B cell (primary cell): Measurements from ENCODE around the gene DISP2. TPM values are rescaled to one million over a fixed set of nuclear protein-coding genes. Genes with fewer than 3 reads are reported as not detected.

Experiments
- ATAC-seq: fragments of 200-7000 bp; cut with Tn5 transposase; one replicate; pipeline ENCODE4 v1.10.0; 2021; ENCODE audit warnings: low read depth, mild to moderate bottlenecking, moderate number of reproducible peaks, moderate library complexity
- CTCF ChIA-PET: fragments of 350-600 bp; sonication (Branson Sonifier 250); formaldehyde crosslinking; loops from one replicate; lab custom pipeline; 2021; ENCODE audit warnings: antibody characterized with exemption, inconsistent platforms; lab: Charles Lee
- POLR2A ChIA-PET: fragments of 350-600 bp; sonication (Branson Sonifier 250); formaldehyde crosslinking; loops from one replicate; lab custom pipeline; 2021; ENCODE audit warnings: antibody characterized with exemption; lab: Charles Lee
- DNase-seq: peaks from one replicate; pipeline ENCODE4 v3.0.0; 2013
- H2AFZ ChIP-seq: 2 replicates; pipeline ENCODE4 v1.6.1; 2012; ENCODE audit warnings: mild to moderate bottlenecking, low read depth, low read length; ENCODE audit not compliant: insufficient read depth, poor library complexity, severe bottlenecking
- H3K27ac ChIP-seq, 2 donors: 1 replicate in 1 of 2; 2 replicates in 1 of 2; pipeline ENCODE4 v1.5.1; 2012 to 2013; ENCODE audit warnings: low read length in 2 of 2, mild to moderate bottlenecking in 2 of 2, moderate library complexity in 1 of 2
- H3K27me3 ChIP-seq, 4 experiments: fragments of 200-600 bp in 1 of 4; sonication (generic) in 1 of 4; replicated peaks in 1 of 4; 1 replicate in 2 of 4; 2 replicates in 2 of 4; pipeline versions ENCODE4 v1.6.1 to v1.7.0; 2013 to 2016; ENCODE audit warnings: low read length in 3 of 4, mild to moderate bottlenecking in 2 of 4, mixed read lengths in 1 of 4, moderate library complexity in 1 of 4; ENCODE audit not compliant: insufficient read depth in 4 of 4, control insufficient read depth in 3 of 4; ENCODE audit errors: control extremely low read depth in 1 of 4
- H3K36me3 ChIP-seq, 2 experiments: replicated peaks in 1 of 2; 1 replicate in 1 of 2; 2 replicates in 1 of 2; pipeline versions ENCODE4 v1.6.1 to v1.7.1; 2013; ENCODE audit warnings: low read length in 1 of 2; ENCODE audit not compliant: insufficient read depth in 2 of 2, control insufficient read depth in 1 of 2; ENCODE audit errors: control extremely low read depth in 1 of 2, extremely low read depth in 1 of 2
- H3K4me1 ChIP-seq, 2 donors: fragments of 200-600 bp in 1 of 2; sonication (generic) in 1 of 2; 1 replicate in 1 of 2; 2 replicates in 1 of 2; pipeline versions ENCODE4 v1.5.1 to v1.6.1; 2013 to 2017; ENCODE audit warnings: low read length in 2 of 2; ENCODE audit not compliant: control insufficient read depth in 2 of 2, insufficient read depth in 2 of 2
- H3K4me2 ChIP-seq: replicated peaks from 2 replicates; pipeline ENCODE3; 2012; ENCODE audit warnings: mild to moderate bottlenecking, low read depth, low read length; ENCODE audit not compliant: poor library complexity, severe bottlenecking
- H3K4me3 ChIP-seq, 5 experiments: fragments of 200-600 bp in 1 of 5; sonication (generic) in 1 of 5; 1 replicate in 3 of 5; 2 replicates in 2 of 5; pipeline versions ENCODE4 v1.5.1 to v1.7.0; 2011 to 2016; ENCODE audit warnings: low read length in 4 of 5, mild to moderate bottlenecking in 4 of 5, low read depth in 2 of 5, control low read depth in 1 of 5, moderate library complexity in 1 of 5; ENCODE audit not compliant: insufficient read depth in 1 of 5; ENCODE audit errors: control extremely low read depth in 1 of 5, extremely low read depth in 1 of 5
- H3K79me2 ChIP-seq: fragments of 200-600 bp; sonication (generic); one replicate; pipeline ENCODE4 v1.6.0; 2016; ENCODE audit warnings: low read length; ENCODE audit not compliant: control insufficient read depth, insufficient read depth
- H3K9ac ChIP-seq: fragments of 200-600 bp; sonication (generic); 2 replicates; pipeline ENCODE4 v1.6.1; 2017; ENCODE audit warnings: mild to moderate bottlenecking, low read length, moderate library complexity
- H3K9me3 ChIP-seq, 3 donors: one replicate each; pipeline versions ENCODE4 v1.6.1 to v1.7.1; 2013; ENCODE audit warnings: low read length in 2 of 3; ENCODE audit not compliant: control insufficient read depth in 2 of 3, insufficient read depth in 1 of 3; ENCODE audit errors: control extremely low read depth in 1 of 3
- H4K20me1 ChIP-seq: 2 replicates; pipeline ENCODE4 v1.6.0; 2012; ENCODE audit warnings: mild to moderate bottlenecking, low read length; ENCODE audit not compliant: insufficient read depth, control insufficient read depth, poor library complexity, severe bottlenecking
- H3K27ac Mint-ChIP-seq: one replicate; pipeline ENCODE4 v1.8.0; 2021; ENCODE audit warnings: mixed read lengths
- H3K27me3 Mint-ChIP-seq: one replicate; pipeline ENCODE4 v1.8.0; 2021; ENCODE audit warnings: mixed read lengths
- H3K4me1 Mint-ChIP-seq: one replicate; pipeline ENCODE4 v1.8.0; 2021; ENCODE audit warnings: mixed read lengths
- H3K4me3 Mint-ChIP-seq: one replicate; pipeline ENCODE4 v1.8.0; 2021; ENCODE audit warnings: mixed read lengths
- H3K9me3 Mint-ChIP-seq: one replicate; pipeline ENCODE4 v1.8.0; 2022; ENCODE audit warnings: mixed read lengths; ENCODE audit not compliant: insufficient read depth
- EZH2 ChIP-seq: IDR thresholded peaks from 2 replicates; pipeline ENCODE4 v1.6.1; 2012; ENCODE audit warnings: borderline replicate concordance, low read depth, mild to moderate bottlenecking, moderate library complexity, low read length; ENCODE audit not compliant: insufficient read depth, poor library complexity, severe bottlenecking
- WGBS: methylation state at CpG from one replicate; pipeline ENCODE4 v1.1.5; 2013; ENCODE audit warnings: missing lambda C conversion rate; ENCODE audit not compliant: insufficient coverage; 5-methylcytosine and 5-hydroxymethylcytosine counted together
- intact Hi-C: fragments of 100-400 bp; cut with micrococcal nuclease; formaldehyde crosslinking; loops from one replicate; pipeline ENCODE4 v1.10.0; 2022
- polyA plus RNA-seq: library from polyadenylated mRNA; depleted of rRNA; stranded (reverse); fragments of >200 nt; gene quantifications from 2 replicates; pipeline ENCODE4 v1.2.3, GENCODE V29; 2012
- total RNA-seq, 2 donors: library from RNA; stranded (reverse); fragments of 120-200 nt in 1 of 2; gene quantifications; 1 replicate in 1 of 2; 2 replicates in 1 of 2; pipeline versions ENCODE4 v1.2.3 to v1.2.4, GENCODE V29; 2013 to 2022
- TF ChIP-seq, protein P1 (sequence below): fragments of 200-600 bp; IDR thresholded peaks from one replicate; pipeline ENCODE4 v1.8.0; 2022; ENCODE audit warnings: antibody characterized with exemption, mild to moderate bottlenecking

The DISP2 gene
- total and polyA plus RNA-seq, 2 donors (not counting 1 experiment from before 2014, with no cell fraction given), result 0.13 to 0.71 TPM

DNA sequence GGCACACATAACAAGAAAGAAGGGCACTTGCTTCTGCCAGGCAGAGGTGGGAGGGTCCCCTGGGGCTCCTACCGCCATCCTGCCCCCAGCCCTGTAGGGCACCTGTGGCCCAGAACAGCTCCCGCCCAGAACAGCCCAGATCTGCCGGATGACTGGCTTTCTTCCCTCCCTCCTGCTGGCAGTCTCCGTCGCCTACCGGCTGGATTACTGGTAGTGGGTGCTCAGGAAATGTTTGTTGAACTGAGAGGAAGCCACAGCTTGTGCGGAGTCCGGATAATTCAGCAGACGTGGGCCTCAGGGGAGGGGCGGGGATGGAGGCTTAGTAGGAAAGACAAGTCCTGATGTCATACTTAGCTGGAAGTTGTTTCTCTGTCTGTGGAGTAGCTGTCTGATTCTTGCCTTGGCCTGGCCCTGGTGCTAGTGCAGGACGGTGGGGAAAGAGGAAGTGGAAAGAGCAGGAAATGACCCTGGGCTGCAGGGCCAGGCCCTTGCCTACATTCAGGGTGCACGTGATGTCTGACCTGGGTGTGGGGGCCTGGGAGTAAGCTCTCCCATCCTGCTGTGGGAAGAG lies 24.0 kb upstream of the DISP2 start:
- Histone ChIP-seq H3K27ac (no peak overlapping the region), H3K9ac (peak overlapping the region; percentile 1), H3K4me1 (peaks cover 21 to 31% of the 10 kb centered on the region in 2 donors), H3K36me3 (no peaks in the 10 kb centered on the region), H3K4me2 (peak overlapping the region; percentile 51), H4K20me1 (no peaks in the 10 kb centered on the region), H3K4me3 (no peak overlapping the region), H3K9me3 (no peaks in the 10 kb centered on the region), H3K79me2 (no peaks in the 10 kb centered on the region), H3K27me3 (peaks cover 0 to 12% (median 0%) of the 10 kb centered on the region in 4 experiments), H2AFZ (peak overlapping the region; percentile 56)
- intact Hi-C loops, result no loop called here
- WGBS, result 5% methylated on average over 10 of the region's 12 CpGs
- H3K27ac Mint-ChIP-seq, result no peak overlapping the region
- peaks cover 4% of the 10 kb centered on the region for H3K27me3 Mint-ChIP-seq
- DNase-seq, result peak; percentile 48
- POLR2A ChIA-PET, result interaction anchor here (1.2 to 1.7 kb wide), 2 partner anchors 26 to 54 kb away, joined by 3 to 6 read pairs; partner anchors contain the start of gene PLCB2
- H3K9me3 Mint-ChIP-seq, result no peaks in the 10 kb centered on the region
- H3K4me1 Mint-ChIP-seq, result peaks cover 28% of the 10 kb centered on the region
- TF ChIP-seq, protein P1, sequence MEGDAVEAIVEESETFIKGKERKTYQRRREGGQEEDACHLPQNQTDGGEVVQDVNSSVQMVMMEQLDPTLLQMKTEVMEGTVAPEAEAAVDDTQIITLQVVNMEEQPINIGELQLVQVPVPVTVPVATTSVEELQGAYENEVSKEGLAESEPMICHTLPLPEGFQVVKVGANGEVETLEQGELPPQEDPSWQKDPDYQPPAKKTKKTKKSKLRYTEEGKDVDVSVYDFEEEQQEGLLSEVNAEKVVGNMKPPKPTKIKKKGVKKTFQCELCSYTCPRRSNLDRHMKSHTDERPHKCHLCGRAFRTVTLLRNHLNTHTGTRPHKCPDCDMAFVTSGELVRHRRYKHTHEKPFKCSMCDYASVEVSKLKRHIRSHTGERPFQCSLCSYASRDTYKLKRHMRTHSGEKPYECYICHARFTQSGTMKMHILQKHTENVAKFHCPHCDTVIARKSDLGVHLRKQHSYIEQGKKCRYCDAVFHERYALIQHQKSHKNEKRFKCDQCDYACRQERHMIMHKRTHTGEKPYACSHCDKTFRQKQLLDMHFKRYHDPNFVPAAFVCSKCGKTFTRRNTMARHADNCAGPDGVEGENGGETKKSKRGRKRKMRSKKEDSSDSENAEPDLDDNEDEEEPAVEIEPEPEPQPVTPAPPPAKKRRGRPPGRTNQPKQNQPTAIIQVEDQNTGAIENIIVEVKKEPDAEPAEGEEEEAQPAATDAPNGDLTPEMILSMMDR, result no peak
- no peak for TF ChIP-seq EZH2
- peak; percentile 22 for ATAC-seq
- CTCF ChIA-PET, result interaction anchor here (1.1 to 12.2 kb wide), 6 partner anchors 7 to 58 kb away, joined by 3 to 382 read pairs (median 72); partner anchors contain the start of genes INAFM2 and PLCB2
- H3K4me3 Mint-ChIP-seq, result peak overlapping the region; percentile 6

DNA sequence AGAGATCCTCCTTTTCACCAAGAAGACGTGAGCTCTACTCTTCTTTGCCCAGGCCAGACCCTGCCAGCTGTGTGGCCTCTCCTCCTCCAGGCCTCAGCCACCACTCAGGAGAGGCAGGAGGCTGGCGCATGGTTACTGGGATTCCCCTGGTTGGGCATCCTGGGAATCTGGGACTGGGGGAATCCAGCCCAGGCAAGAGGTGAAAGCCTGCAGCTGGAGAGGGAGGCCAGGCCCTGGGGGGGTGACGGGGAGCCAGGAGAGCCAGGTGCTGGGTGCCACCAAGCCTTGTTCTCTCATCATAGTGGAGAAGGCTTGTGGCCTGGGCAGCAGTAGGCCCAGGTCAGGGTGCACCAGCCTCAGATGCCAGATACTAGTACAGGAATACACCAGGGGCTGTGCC lies 23.5 kb upstream of the DISP2 start:
- ATAC-seq, result no peak
- H3K4me2 ChIP-seq, result peak overlapping the region; percentile 51
- H4K20me1 ChIP-seq, result no peaks in the 10 kb centered on the region
- Mint-ChIP-seq H3K4me3 (no peak overlapping the region), H3K27ac (no peak overlapping the region), H3K4me1 (peaks cover 28% of the 10 kb centered on the region), H3K27me3 (peaks cover 4% of the 10 kb centered on the region), H3K9me3 (no peaks in the 10 kb centered on the region)
- H3K27me3 ChIP-seq, result peaks cover 0 to 12% (median 0%) of the 10 kb centered on the region in 4 experiments
- DNase-seq, result no peak
- H3K4me3 ChIP-seq, result no peak overlapping the region
- H3K79me2 ChIP-seq, result no peaks in the 10 kb centered on the region
- H3K27ac ChIP-seq, result no peak overlapping the region
- peaks cover 21 to 31% of the 10 kb centered on the region in 2 donors for H3K4me1 ChIP-seq
- H3K9ac ChIP-seq, result peak overlapping the region; percentile 1
- no peak for TF ChIP-seq EZH2
- TF ChIP-seq, protein P1, result no peak
- H3K36me3 ChIP-seq, result no peaks in the 10 kb centered on the region
- WGBS, result 64% methylated on average over 2 of the region's 3 CpGs
- CTCF ChIA-PET, result interaction anchor here (1.1 to 12.2 kb wide), 6 partner anchors 7 to 58 kb away, joined by 3 to 382 read pairs (median 72); partner anchors contain the start of genes INAFM2 and PLCB2
- peak overlapping the region; percentile 56 for H2AFZ ChIP-seq
- POLR2A ChIA-PET, result interaction anchor here (1.2 to 1.7 kb wide), 2 partner anchors 26 to 55 kb away, joined by 3 to 6 read pairs; partner anchors contain the start of gene PLCB2
- intact Hi-C loops, result no loop called here
- no peaks in the 10 kb centered on the region for H3K9me3 ChIP-seq
